ENCODE results near the gene TCFL5.
"Not testable (repeated sequence)": the region's sequence is repeated elsewhere in the genome, so short reads cannot be mapped to it uniquely, and the experiment has no call there.

The TCFL5 gene

DNA sequence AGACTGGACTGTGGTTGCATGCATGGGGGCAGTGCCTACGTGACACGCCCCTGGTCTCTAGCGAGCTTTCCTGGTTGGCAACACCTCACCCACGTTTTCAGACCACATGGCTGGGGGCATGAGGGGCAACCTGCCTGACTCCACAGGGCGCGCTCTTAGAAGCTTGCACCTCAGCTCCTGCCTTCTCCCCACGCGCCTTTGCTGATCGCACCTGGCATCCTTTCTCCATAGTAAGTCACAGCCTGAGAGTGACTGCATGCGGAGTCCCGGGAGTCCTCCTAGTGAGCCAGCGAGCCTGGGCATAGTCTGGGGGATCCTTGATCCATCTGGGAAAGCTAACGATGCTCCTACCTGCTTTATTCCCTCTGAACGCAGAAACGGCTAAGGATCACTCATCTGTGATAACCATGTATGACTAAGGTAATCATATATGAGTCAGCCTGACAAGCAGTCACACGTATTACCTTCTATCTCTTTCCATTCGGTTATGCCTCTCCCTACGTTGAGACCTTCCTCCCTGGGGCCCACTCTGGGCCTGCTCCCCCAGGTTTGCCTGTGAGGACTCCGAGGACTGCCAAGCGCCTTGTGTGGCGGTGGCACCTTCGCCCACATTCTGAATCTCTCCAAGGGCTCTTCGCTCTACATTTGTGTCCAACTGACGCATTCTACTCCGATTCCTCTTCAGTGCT lies 4.5 kb downstream of the TCFL5 start:
- no peaks in the 10 kb centered on the region for H3K9me2 ChIP-seq (replicated peaks; ENCODE audit: low read depth, low read length)
- no peaks in the 10 kb centered on the region for H3K9me3 ChIP-seq (ENCODE audit: insufficient read depth, low read depth, low read length)
- peak overlapping the region; percentile 77 for H3K4me3 ChIP-seq (ENCODE audit: low read length, poor library complexity, severe bottlenecking)
- peak overlapping the region; percentile 77 for H3K4me2 ChIP-seq (ENCODE audit: low read depth, low read length, poor library complexity, severe bottlenecking)
- H3K9ac ChIP-seq (ENCODE audit: low read depth, low read length, poor library complexity, severe bottlenecking) = peak overlapping the region; percentile 80
- H2AFZ ChIP-seq (ENCODE audit: low read length) = no peak overlapping the region
- peaks cover 24% of the 10 kb centered on the region for H3K4me1 ChIP-seq (ENCODE audit: insufficient read depth, low read length, poor library complexity, severe bottlenecking)
- no peaks in the 10 kb centered on the region for H3F3A ChIP-seq (ENCODE audit: low read depth)
- H3K27me3 ChIP-seq (ENCODE audit: insufficient read depth, low read length, poor library complexity, severe bottlenecking) = no peaks in the 10 kb centered on the region
- TF ChIP-seq, protein P1, sequence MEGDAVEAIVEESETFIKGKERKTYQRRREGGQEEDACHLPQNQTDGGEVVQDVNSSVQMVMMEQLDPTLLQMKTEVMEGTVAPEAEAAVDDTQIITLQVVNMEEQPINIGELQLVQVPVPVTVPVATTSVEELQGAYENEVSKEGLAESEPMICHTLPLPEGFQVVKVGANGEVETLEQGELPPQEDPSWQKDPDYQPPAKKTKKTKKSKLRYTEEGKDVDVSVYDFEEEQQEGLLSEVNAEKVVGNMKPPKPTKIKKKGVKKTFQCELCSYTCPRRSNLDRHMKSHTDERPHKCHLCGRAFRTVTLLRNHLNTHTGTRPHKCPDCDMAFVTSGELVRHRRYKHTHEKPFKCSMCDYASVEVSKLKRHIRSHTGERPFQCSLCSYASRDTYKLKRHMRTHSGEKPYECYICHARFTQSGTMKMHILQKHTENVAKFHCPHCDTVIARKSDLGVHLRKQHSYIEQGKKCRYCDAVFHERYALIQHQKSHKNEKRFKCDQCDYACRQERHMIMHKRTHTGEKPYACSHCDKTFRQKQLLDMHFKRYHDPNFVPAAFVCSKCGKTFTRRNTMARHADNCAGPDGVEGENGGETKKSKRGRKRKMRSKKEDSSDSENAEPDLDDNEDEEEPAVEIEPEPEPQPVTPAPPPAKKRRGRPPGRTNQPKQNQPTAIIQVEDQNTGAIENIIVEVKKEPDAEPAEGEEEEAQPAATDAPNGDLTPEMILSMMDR (conservative IDR thresholded peaks at IDR 0.05; ENCODE audit: low read length) = no peak
- no peak for TF ChIP-seq EZH2phosphoT487 (IDR thresholded peaks at IDR 0.05; ENCODE audit: borderline replicate concordance)
- peaks cover 61% of the 10 kb centered on the region for H3K79me2 ChIP-seq (ENCODE audit: insufficient read depth, low read length)
- H3K36me3 ChIP-seq (ENCODE audit: insufficient read depth, low read length) = peaks cover 13% of the 10 kb centered on the region; the same call in 1 of the 2 replicates
- peaks cover 6% of the 10 kb centered on the region for H4K20me1 ChIP-seq (ENCODE audit: insufficient read depth, low read length, poor library complexity, severe bottlenecking)

DNA sequence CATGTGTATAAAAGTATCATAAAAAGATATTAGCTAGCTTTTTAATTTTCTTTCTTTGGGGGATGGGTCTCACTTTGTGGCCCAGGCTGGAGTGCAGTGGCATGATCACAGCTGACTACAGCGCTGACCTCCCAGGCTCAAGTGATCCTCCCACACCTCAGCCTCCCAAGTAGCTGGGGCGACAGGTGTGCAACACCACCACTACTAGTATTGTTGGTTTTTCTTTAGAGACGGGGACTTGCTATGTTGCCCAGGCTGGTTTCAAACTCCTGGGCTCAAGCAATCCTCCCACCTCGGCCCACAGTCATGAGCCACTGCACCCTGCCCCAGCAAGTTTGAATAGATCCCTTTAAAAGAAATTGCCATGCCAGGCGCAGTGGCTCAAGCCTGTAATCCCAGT lies 6.5 kb downstream of the TCFL5 start:
- peaks cover 3% of the 10 kb centered on the region for H4K20me1 ChIP-seq (ENCODE audit: insufficient read depth, low read length, poor library complexity, severe bottlenecking)
- H3K36me3 ChIP-seq (ENCODE audit: insufficient read depth, low read length) = peaks cover 13% of the 10 kb centered on the region; the same call in 1 of the 2 replicates
- no peaks in the 10 kb centered on the region for H3K27me3 ChIP-seq (ENCODE audit: insufficient read depth, low read length, poor library complexity, severe bottlenecking)
- no peak overlapping the region for H3K9ac ChIP-seq (ENCODE audit: low read depth, low read length, poor library complexity, severe bottlenecking)
- H3K4me3 ChIP-seq (ENCODE audit: low read length, poor library complexity, severe bottlenecking) = no peak overlapping the region
- no peak overlapping the region for H2AFZ ChIP-seq (ENCODE audit: low read length)
- no peak overlapping the region for H3K4me2 ChIP-seq (ENCODE audit: low read depth, low read length, poor library complexity, severe bottlenecking)
- H3K4me1 ChIP-seq (ENCODE audit: insufficient read depth, low read length, poor library complexity, severe bottlenecking) = peaks cover 24% of the 10 kb centered on the region
- H3F3A ChIP-seq (ENCODE audit: low read depth) = no peaks in the 10 kb centered on the region
- H3K9me3 ChIP-seq (ENCODE audit: insufficient read depth, low read depth, low read length) = no peaks in the 10 kb centered on the region
- TF ChIP-seq, protein P1 (conservative IDR thresholded peaks at IDR 0.05; ENCODE audit: low read length) = no peak
- TF ChIP-seq EZH2phosphoT487 (IDR thresholded peaks at IDR 0.05; ENCODE audit: borderline replicate concordance) = no peak
- no peaks in the 10 kb centered on the region for H3K9me2 ChIP-seq (replicated peaks; ENCODE audit: low read depth, low read length)
- peaks cover 61% of the 10 kb centered on the region for H3K79me2 ChIP-seq (ENCODE audit: insufficient read depth, low read length)

DNA sequence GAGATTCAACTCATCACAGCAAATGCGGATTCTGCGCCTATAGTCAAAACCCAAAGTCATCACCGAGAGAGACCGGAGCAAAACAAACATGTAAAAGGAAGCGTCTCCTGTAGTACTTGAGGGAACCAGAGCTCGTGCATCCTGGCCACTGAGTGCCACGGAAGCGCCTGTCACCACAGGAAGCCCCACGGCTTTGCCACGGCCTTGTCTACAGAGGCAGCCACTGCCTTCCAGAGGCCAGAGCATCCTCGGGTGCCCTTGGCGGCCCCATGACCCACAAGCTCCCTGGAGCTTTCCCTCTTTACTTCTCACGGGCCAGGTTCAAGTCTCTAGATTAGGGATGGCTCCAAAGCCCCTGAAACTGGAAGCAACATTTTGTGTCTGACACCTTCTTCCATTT lies 7.5 kb downstream of the TCFL5 start:
- Histone ChIP-seq H3K9me3 (ENCODE audit: insufficient read depth, low read depth, low read length) (no peaks in the 10 kb centered on the region), H3K9ac (ENCODE audit: low read depth, low read length, poor library complexity, severe bottlenecking) (no peak overlapping the region), H3K9me2 (replicated peaks; ENCODE audit: low read depth, low read length) (no peaks in the 10 kb centered on the region), H2AFZ (ENCODE audit: low read length) (no peak overlapping the region), H4K20me1 (ENCODE audit: insufficient read depth, low read length, poor library complexity, severe bottlenecking) (no peaks in the 10 kb centered on the region), H3K27me3 (ENCODE audit: insufficient read depth, low read length, poor library complexity, severe bottlenecking) (no peaks in the 10 kb centered on the region), H3K4me1 (ENCODE audit: insufficient read depth, low read length, poor library complexity, severe bottlenecking) (peaks cover 18% of the 10 kb centered on the region), H3K36me3 (ENCODE audit: insufficient read depth, low read length) (peaks cover 13% of the 10 kb centered on the region; the same call in 1 of the 2 replicates), H3K4me2 (ENCODE audit: low read depth, low read length, poor library complexity, severe bottlenecking) (no peak overlapping the region), H3K4me3 (ENCODE audit: low read length, poor library complexity, severe bottlenecking) (no peak overlapping the region), H3F3A (ENCODE audit: low read depth) (no peaks in the 10 kb centered on the region), H3K79me2 (ENCODE audit: insufficient read depth, low read length) (peaks cover 51% of the 10 kb centered on the region)
- TF ChIP-seq, protein P1 (conservative IDR thresholded peaks at IDR 0.05; ENCODE audit: low read length) = no peak
- no peak for TF ChIP-seq EZH2phosphoT487 (IDR thresholded peaks at IDR 0.05; ENCODE audit: borderline replicate concordance)

DNA sequence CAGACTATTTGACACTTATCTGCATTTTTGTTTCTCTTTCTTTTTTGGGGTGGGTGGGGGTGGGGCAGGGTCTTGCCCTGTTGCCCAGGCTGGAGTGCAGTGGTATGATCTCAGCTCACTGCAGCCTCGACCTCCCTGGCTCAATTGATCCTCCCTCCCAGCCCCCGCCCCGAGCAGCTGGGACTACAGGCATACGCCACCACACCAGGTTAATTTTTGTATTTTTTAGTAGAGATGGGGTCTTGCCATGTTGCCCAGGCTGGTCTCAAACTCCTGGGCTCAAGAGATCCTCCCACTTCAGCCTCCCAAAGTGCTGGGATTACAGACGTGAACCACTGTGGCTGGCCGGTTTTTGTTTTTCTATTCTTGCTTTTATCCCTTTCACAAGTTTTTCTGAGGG lies 8.3 kb downstream of the TCFL5 start:
- Histone ChIP-seq H3K36me3 (ENCODE audit: insufficient read depth, low read length) (peaks cover 13% of the 10 kb centered on the region; the same call in 1 of the 2 replicates), H3K79me2 (ENCODE audit: insufficient read depth, low read length) (peaks cover 42% of the 10 kb centered on the region; the same call in 1 of the 2 replicates)
- H3F3A ChIP-seq (ENCODE audit: low read depth) = not testable (repeated sequence)

More for the DNA sequence above, 8.3 kb downstream of the TCFL5 start:
- not testable (repeated sequence) for H3K9me3 ChIP-seq (ENCODE audit: insufficient read depth, low read depth, low read length); H3K9me2 ChIP-seq (replicated peaks; ENCODE audit: low read depth, low read length); H3K4me3 ChIP-seq (ENCODE audit: low read length, poor library complexity, severe bottlenecking); H3K9ac ChIP-seq (ENCODE audit: low read depth, low read length, poor library complexity, severe bottlenecking); H4K20me1 ChIP-seq (ENCODE audit: insufficient read depth, low read length, poor library complexity, severe bottlenecking); H2AFZ ChIP-seq (ENCODE audit: low read length); H3K27me3 ChIP-seq (ENCODE audit: insufficient read depth, low read length, poor library complexity, severe bottlenecking); H3K4me2 ChIP-seq (ENCODE audit: low read depth, low read length, poor library complexity, severe bottlenecking)
- peaks cover 14% of the 10 kb centered on the region for H3K4me1 ChIP-seq (ENCODE audit: insufficient read depth, low read length, poor library complexity, severe bottlenecking)
